Lower lobe of right lung (tissue), 2 donors: ENCODE data around the gene USH1C. TPM values are rescaled to one million over a fixed set of nuclear protein-coding genes. Genes with fewer than 3 reads are reported as not detected.

ENCODE experiments used
- ATAC-seq, 2 donors: fragments of 200-7000 bp; cut with Tn5 transposase; one replicate each; pipeline ENCODE4 v1.9.1; 2020 to 2022; ENCODE audit warnings: mild to moderate bottlenecking in 2 of 2, moderate library complexity in 2 of 2
- DNase-seq: peaks from one replicate; pipeline ENCODE4 v3.0.0-alpha.2; 2020
- H3K27ac ChIP-seq: fragments of 200-600 bp; one replicate; pipeline ENCODE4 v1.8.0; 2022
- H3K27me3 ChIP-seq: fragments of 200-600 bp; one replicate; pipeline ENCODE4 v1.8.0; 2022; ENCODE audit warnings: low read depth
- H3K36me3 ChIP-seq: fragments of 200-600 bp; one replicate; pipeline ENCODE4 v1.8.0; 2022; ENCODE audit warnings: mild to moderate bottlenecking
- H3K4me1 ChIP-seq: fragments of 200-600 bp; one replicate; pipeline ENCODE4 v1.8.0; 2022
- H3K4me3 ChIP-seq: fragments of 200-600 bp; one replicate; pipeline ENCODE4 v1.8.0; 2022; ENCODE audit warnings: mild to moderate bottlenecking
- H3K9me3 ChIP-seq: fragments of 200-600 bp; one replicate; pipeline ENCODE4 v1.8.0; 2022
- CTCF ChIP-seq: fragments of 200-600 bp; IDR thresholded peaks from one replicate; pipeline ENCODE4 v1.8.0; 2022; ENCODE audit warnings: antibody characterized with exemption, mild to moderate bottlenecking
- intact Hi-C: fragments of 100-400 bp; cut with DNase I; formaldehyde crosslinking; loops from one replicate; pipeline ENCODE4 v1.11.0; 2022
- total RNA-seq: library from RNA; stranded (reverse); fragmentation: NEBNext Ultra II Directional; extraction: Animal tissue kit (Norgen Biotek cat#: 25700); gene quantifications from one replicate; pipeline ENCODE4 v1.2.1, GENCODE V29; 2021
- donor health status: DM: no; HTN: yes; CAD: no; lungs with severe emphysema.

USH1C gene
- total RNA-seq, 1 donor from 2014 or later, result 0.30 TPM

- Histone ChIP-seq H3K4me1 (no peaks in the 10 kb centered on the region), H3K27ac (no peak overlapping the region), H3K27me3 (no peaks in the 10 kb centered on the region), H3K9me3 (no peaks in the 10 kb centered on the region), H3K4me3 (no peak overlapping the region), H3K36me3 (no peaks in the 10 kb centered on the region)
- no peak for TF ChIP-seq CTCF
- ATAC-seq (no peak), DNase-seq (no peak)
- intact Hi-C loops, result no loop called here
These were observed 81.3 kb downstream of the USH1C start for GRCh38 chr11:17462940-17463339.

GRCh38 chr11:17460406-17460805 lies 83.8 kb downstream of the USH1C start:
- intact Hi-C loops, result no loop called here
- no peak for TF ChIP-seq CTCF

GRCh38 chr11:17459236-17459896 lies 84.8 kb downstream of the USH1C start:
- no peaks in the 10 kb centered on the region for H3K27me3 ChIP-seq
- no peaks in the 10 kb centered on the region for H3K4me1 ChIP-seq
- DNase-seq (no peak), ATAC-seq (no peak)
- intact Hi-C loops, result no loop called here
- TF ChIP-seq CTCF, result no peak
- no peak overlapping the region for H3K27ac ChIP-seq
- no peak overlapping the region for H3K4me3 ChIP-seq
- H3K36me3 ChIP-seq, result no peaks in the 10 kb centered on the region
- H3K9me3 ChIP-seq, result no peaks in the 10 kb centered on the region

More at GRCh38 chr11:17460406-17460805, 83.8 kb downstream of the USH1C start:
- H3K36me3 ChIP-seq, result no peaks in the 10 kb centered on the region
- DNase-seq, result no peak
- H3K27me3 ChIP-seq, result no peaks in the 10 kb centered on the region
- no peak overlapping the region for H3K27ac ChIP-seq
- no peaks in the 10 kb centered on the region for H3K4me1 ChIP-seq
- H3K4me3 ChIP-seq, result no peak overlapping the region
- no peaks in the 10 kb centered on the region for H3K9me3 ChIP-seq
- ATAC-seq, result no peak

GRCh38 chr11:17458268-17458667 lies 85.9 kb downstream of the USH1C start:
- DNase-seq (no peak), ATAC-seq (no peak)
- Histone ChIP-seq H3K9me3 (no peaks in the 10 kb centered on the region), H3K27ac (no peak overlapping the region), H3K4me1 (no peaks in the 10 kb centered on the region), H3K36me3 (no peaks in the 10 kb centered on the region), H3K27me3 (no peaks in the 10 kb centered on the region), H3K4me3 (no peak overlapping the region)
- intact Hi-C loops, result no loop called here
- no peak for TF ChIP-seq CTCF

GRCh38 chr11:17457396-17458173 lies 86.6 kb downstream of the USH1C start:
- intact Hi-C loops, result no loop called here
- H3K36me3 ChIP-seq, result no peaks in the 10 kb centered on the region
- ATAC-seq (no peak), DNase-seq (no peak)
- H3K27ac ChIP-seq, result no peak overlapping the region
- H3K27me3 ChIP-seq, result no peaks in the 10 kb centered on the region
- no peak for TF ChIP-seq CTCF
- no peak overlapping the region for H3K4me3 ChIP-seq
- no peaks in the 10 kb centered on the region for H3K4me1 ChIP-seq
- no peaks in the 10 kb centered on the region for H3K9me3 ChIP-seq
